SIG-M5 (cell line): ENCODE measurements around the gene DIO1.

Experiments
- DNase-seq: peaks from one replicate; lab custom pipeline; 2025; lab: John Stamatoyannopoulos, UW

The DIO1 gene

GRCh38 chr1:53894644-53895043 is 657 bp downstream of the DIO1 start:
- DNase-seq: no peak

DNA sequence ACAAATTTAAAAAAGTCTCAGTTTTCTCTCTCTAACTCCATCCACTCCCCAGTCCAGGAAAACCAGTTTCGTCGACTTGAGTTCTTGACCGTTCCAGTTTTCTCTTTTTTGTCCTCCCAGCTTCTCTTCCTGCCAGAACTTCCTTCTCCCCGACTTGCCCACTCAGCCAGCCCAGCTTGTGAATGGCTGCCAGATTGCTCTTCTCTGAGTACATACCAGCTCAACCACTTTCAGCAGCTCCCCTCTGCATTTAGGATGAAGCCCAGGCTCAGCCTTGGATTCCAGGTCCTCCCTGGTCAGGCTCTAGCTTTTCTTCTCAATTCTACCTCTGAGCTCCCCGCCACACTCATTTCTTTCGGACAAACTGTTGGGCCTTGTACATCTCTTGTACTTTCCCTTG is 1.4 kb downstream of the DIO1 start:
- DNase-seq: no peak

GRCh38 chr1:53896635-53897229 is 2.7 kb downstream of the DIO1 start:
- DNase-seq: no peak

- DNase-seq: no peak
These were observed 5.2 kb downstream of the DIO1 start for GRCh38 chr1:53899206-53899628.

DNA sequence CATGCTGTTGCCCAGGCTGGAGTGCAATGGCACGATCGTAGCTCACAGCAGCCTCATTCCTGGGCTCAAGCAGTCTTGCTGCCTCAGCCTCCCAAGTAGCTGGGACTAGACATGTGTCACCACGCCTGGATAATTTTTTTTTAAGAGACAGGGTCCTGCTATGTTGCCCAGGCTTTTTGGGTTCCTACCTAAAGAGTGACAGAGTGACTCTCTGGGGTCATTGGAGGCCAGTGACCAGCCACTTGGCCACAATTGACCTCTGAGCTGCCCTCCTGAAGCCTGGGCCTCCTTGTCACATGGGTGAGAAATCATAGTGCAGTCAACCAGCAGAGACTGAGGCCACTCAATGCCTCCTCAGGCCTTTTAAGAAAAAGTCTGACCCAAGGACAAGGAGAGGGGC is 5.7 kb downstream of the DIO1 start:
- DNase-seq: no peak

- no peak for DNase-seq
These were observed 8.5 kb downstream of the DIO1 start for GRCh38 chr1:53902235-53903138.

DNA sequence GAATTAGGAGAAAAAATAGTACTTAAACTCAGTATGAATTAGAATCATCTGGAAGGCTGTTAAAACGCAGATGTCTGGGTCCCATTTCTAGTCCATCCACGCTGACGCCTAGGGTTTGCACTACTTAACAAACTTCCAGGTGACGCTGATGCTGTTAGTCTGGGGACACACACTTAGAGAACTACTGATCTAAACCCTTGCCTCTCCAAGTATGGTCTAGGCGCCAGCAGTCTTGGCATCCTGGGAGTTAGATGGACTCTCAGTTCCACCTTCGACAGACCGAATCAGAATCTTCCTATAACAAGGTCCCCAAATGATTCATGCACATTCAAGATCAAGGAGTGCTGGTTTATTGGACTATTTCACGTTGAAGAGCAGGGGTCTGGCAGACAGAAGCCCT is 11.5 kb downstream of the DIO1 start:
- DNase-seq: no peak

GRCh38 chr1:53906121-53906520 is 12.1 kb downstream of the DIO1 start:
- no peak for DNase-seq

DNA sequence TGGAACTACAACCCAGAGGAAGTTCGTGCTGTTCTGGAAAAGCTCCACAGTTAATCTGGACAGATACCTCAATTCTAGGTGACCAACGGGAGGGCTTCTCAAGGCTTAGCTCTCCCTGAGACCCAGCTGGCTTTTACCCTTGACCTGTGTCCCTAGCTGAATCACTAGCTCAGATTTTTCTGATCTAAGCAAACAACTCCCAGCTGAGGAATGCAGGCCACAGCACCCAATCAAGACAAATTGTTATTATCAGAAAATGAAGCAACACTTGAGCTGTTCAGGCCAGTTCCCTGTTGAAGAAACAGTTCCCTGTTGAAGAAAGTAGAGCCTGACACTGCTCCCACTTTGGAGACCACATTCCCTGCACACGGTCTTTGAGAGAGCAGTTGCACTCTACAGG is 16.0 kb downstream of the DIO1 start:
- no peak for DNase-seq

DNA sequence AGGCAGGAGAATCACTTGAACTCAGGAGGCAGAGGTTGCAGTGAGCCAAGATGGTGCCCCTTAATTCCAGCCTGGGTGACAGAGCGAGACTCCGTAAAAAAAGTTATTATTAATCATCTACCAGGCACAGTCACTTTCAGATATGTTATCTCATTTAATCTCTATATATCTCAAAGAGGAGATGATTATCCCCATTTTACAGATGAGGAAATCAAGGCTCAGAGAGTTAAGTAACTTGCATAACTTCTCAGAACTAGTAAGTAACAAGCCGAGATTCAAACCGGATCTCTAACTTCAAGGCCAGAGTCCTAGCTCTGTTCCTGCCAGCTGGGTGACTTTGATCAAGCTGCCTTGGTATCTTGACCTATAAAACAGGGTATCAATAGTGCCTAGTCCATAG is 17.5 kb downstream of the DIO1 start:
- DNase-seq: no peak

GRCh38 chr1:53913352-53914033 is 19.5 kb downstream of the DIO1 start:
- no peak for DNase-seq

GRCh38 chr1:53918343-53918742 is 24.4 kb downstream of the DIO1 start:
- DNase-seq: no peak

GRCh38 chr1:53919675-53920066 is 25.7 kb downstream of the DIO1 start:
- no peak for DNase-seq

GRCh38 chr1:53927376-53927881 is 33.4 kb downstream of the DIO1 start:
- no peak for DNase-seq

DNA sequence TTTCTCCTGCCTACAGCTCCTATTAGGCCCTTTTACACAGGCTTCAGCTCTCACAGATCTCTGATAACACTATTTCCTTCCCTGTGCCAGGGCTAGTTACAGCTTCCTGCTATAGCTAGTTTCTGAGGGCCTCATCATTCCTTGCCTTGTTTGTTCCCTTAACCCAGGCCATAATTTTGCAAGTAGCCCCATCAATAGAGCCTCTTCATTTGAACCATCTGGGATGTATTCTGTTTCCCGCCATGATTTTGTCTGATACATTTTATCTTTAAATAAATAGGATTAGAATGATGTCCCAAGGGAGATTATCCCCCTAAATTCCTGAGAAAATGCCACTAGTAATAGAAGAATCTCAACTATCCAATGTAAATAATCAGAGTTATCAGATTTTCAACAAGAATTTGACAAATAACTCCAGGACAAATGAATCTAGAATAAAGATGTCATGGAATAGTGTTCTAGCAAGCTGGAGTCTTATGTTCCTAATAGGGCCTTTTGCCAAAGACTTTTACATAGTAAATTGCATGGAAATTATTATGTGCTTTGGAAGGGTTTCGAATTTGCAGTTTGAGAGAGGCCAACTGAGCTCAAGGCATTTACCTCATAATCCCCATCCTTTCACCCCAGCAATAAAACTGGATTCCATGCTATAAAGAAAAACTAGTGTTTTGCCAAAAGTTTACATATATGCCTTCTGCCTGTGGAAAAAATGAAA is 35.4 kb downstream of the DIO1 start:
- no peak for DNase-seq

GRCh38 chr1:53930932-53931331 is 36.9 kb downstream of the DIO1 start:
- DNase-seq: no peak

DNA sequence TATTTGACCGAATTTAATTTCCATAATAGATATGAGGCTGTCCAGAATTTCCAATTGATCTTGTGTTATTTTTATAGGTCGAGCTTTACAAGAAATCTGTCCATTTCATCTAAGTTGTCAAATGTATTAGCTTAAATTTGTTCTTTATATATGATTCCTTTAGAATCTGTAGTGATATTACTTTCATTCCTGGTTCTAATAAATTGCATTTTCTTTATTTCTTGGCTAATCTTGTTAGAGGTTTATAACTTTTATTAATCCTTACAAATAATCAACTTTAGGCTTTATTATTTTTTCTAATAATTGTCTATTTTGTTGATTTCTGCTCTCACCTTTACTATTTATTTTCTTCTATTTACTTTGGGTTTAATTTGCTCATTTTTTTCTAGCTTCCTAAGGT is 37.5 kb downstream of the DIO1 start:
- no peak for DNase-seq

DNA sequence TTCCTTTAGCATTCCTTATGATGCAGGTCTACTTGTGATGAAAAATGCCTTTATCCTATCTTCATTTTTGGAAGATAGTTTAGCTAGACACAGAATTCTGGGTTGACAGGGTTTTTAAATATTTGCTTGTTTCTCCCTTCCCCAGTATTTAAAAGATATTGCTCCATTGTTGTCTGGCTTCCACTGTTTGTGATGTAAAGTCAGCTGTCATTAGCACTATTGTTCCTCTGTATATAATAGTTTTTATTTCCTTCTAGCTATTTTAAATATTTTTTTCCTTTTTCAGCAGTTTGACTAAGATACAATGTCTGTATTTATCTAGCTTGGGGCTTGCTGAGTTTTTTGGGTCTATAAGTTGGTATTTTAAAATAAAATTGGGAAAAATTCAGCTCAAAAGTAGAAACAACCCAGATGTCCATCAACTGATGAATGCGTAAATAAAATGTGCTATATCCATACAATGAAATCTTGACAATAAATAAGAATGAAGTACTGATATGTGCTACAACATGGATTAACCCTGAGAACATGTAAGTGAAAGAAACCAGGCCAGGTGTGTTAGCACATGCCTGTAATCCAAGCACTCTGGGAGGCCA is 40.3 kb downstream of the DIO1 start:
- no peak for DNase-seq

GRCh38 chr1:53936430-53936829 is 42.4 kb downstream of the DIO1 start:
- DNase-seq: no peak

DNA sequence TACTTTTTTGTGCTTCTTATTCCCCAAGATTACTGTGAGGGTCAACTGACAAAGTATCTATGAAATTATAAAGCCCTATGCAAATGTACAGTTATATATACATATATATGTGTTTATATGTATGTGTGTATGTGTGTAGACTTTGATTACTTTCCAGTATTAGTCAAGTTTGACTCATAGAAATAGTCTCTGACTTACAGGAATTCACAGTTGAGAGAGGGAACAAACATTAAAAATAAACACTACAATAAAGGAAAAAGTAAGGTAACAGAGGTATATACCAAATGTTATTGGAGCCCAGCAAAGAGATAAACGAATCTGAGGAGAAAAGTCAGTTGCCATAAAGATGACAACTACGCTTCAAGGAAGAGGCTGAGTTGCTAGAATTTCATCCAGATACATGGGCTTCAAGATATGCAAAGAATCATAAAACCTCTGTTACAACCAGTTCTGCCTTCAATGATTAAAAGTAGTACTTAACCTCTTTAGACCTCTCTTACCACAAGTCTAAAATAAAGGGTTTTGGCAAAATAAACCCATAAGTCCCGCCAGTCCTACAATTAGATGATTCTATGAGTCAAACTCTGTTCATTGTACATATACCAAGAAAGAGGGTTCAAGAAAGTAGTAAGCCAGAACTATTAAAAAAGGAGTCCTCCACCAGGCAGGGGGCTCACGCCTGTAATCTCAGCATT is 44.3 kb downstream of the DIO1 start:
- no peak for DNase-seq
